Fibroblast of lung (primary cell): ENCODE measurements around the gene NDUFA11.

Experiments
- EZH2 ChIP-seq: IDR thresholded peaks from 2 replicates; pipeline ENCODE4 v1.5.1; 2012; ENCODE audit warnings: low read length, control low read depth, mild to moderate bottlenecking; ENCODE audit errors: missing control alignments
- TF ChIP-seq, protein P1 (sequence below), 2 donors: IDR thresholded peaks in 1 of 2; conservative IDR thresholded peaks in 1 of 2; 1 replicate in 1 of 2; 2 replicates in 1 of 2; pipeline ENCODE4 v1.5.1; 2011 to 2012; ENCODE audit warnings: low read length in 2 of 2, control low read depth in 1 of 2, inconsistent platforms in 1 of 2, low read depth in 1 of 2, mild to moderate bottlenecking in 1 of 2

GRCh38 chr19:5864013-5864720, 39.4 kb downstream of the NDUFA11 start:
- TF ChIP-seq, protein P1, sequence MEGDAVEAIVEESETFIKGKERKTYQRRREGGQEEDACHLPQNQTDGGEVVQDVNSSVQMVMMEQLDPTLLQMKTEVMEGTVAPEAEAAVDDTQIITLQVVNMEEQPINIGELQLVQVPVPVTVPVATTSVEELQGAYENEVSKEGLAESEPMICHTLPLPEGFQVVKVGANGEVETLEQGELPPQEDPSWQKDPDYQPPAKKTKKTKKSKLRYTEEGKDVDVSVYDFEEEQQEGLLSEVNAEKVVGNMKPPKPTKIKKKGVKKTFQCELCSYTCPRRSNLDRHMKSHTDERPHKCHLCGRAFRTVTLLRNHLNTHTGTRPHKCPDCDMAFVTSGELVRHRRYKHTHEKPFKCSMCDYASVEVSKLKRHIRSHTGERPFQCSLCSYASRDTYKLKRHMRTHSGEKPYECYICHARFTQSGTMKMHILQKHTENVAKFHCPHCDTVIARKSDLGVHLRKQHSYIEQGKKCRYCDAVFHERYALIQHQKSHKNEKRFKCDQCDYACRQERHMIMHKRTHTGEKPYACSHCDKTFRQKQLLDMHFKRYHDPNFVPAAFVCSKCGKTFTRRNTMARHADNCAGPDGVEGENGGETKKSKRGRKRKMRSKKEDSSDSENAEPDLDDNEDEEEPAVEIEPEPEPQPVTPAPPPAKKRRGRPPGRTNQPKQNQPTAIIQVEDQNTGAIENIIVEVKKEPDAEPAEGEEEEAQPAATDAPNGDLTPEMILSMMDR (conservative IDR thresholded peaks at IDR 0.05 in 1 of 2, IDR thresholded peaks at IDR 0.05 in 1 of 2; ENCODE audit: low read depth in 1 of 2, low read length in 2 of 2) = no peak
- TF ChIP-seq EZH2 = no peak
